ENCODE results near the gene VSTM2L.

The VSTM2L gene

DNA sequence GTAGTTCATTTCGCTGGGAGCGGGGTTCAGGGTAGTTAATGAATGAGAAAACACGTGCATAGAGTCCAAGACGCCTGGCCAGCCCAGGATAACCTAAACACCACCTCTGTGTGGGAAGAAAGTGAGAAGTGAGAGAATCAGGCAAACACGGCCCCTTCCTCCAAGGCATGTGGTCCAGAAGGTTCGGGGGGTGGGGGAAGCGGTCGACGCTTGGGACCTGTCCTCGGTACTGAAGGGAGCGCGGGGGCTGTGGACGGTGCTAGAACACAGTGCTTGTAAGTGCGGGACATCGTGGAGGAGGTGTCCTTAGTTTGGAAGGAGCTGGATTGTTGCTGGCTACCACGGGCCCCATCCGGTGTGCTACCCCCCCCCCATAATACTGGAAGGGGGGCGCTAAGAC, 1.7 kb upstream of the VSTM2L start:
- DNase-seq = no peak

DNA sequence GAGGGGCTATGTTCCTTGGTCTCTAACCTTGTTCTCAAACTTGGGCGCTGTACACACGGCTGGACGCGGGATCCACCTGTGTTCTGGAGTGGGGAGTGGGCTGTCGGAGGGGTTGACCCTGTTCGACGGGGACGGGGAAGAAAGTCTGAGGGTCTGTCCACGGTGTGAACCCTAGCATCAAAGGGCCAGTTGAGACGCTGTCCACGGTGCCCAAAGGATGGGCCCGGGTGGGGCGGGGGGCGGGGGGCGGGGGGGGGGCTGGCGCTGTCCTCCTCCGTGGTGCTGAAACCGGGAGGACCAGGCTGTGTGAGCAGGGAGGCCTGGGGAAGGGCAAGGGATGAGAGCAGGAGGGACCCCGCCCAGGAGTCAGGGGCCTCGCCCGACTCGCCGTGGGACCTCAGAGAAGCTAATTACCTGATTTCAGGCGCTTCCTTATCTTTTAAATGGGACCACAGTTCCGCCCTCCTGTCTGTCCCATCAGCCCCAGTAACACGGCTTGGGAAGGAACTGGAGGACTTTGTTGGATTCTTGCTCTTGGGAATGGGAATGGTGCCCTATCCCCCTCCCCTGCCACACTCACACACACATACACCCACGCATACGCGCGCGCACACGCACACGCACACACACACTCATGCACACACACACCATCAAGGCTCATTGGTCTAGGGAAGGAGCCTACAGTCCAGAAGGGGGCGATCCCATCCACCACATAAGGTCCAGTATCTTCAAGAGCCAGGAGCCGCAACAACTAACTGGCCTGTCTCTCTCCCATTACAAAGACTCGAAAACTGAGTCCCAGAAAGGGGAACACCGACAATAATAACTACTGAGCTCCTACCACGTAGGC, 1.0 kb upstream of the VSTM2L start:
- DNase-seq = no peak

DNA sequence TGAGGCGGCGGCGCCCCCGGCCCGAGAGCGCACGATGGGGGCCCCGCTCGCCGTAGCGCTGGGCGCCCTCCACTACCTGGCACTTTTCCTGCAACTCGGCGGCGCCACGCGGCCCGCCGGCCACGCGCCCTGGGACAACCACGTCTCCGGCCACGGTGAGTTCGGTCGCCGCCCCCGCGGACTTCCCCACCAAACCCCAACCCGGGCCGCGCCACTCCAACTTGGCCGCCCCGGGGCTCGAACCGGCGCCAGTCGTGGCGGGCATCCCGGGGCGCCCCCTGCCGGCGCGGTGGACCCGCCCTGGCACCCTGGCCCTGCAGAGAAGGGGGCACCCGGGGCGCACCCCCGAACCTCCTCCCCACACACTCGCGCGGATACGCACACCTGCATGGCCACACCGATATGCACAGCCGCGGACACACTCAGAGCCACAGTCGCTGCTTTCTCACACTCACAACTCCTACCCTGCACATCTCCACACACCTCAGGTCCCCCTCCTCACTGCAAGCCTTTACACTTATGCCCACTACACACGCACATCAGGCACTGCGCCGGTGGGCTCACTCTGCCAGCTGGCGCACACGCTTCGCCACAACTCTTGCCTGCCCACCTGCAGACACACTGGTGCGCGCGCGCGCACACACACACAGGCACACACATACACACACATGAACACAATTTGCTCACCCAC, 535 bp downstream of the VSTM2L start:
- no peak for DNase-seq

DNA sequence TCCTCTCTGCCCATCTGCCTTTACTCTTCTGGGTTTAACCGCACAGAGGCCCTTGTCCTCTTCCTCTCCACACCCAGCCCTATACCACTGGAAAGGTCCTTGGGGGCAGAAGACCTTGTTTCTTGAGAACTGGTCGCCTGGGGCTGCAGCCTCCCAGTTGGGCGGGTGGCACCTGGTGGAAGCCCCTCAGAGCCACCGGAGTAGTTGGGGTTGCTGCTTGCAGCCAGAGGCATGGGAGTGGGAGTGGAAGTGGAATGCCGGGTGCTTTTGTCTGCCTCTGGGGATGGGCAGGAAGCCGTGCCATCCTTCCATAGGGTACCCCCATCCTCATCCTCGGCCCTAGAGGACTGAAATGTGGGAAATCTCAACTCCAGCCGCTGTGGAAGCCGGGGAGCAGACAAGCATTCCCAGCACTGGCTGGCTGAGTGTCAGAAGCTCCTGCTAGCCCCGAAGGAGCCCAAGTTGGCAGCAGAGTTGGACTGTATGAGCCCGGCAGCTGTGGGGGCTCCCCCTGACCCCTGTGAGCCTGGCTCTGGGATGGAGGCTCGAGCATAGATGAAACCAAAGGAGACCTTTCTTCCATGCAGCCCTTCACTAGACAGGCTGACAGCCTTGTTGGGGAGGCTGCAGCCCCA, 1.2 kb downstream of the VSTM2L start:
- DNase-seq = no peak

DNA sequence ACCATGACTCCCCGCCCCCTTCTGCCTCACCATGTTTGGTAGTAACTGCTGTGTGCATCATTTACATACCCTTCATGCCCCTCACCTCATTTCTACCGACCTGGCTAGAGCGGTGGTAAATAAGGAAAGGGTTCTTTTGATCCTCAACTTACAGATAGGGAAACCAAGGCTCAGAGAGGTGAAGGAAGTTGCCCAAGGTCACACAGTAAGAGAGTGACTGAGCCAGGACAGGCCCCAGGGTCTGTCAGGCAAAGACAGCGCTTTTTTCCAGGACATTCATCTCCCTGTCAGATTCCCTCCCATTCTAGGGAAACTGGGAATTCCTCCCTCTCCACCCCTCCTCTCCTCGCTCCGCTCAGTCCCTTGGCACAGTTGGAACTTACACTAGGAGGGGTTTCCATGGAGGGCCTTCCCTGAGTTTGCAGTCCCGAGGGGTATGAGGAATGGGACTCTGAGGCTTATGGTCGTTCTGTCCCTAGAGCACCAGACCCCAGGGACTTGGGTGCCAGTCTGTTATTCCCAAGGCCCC, 2.0 kb downstream of the VSTM2L start:
- DNase-seq = no peak

DNA sequence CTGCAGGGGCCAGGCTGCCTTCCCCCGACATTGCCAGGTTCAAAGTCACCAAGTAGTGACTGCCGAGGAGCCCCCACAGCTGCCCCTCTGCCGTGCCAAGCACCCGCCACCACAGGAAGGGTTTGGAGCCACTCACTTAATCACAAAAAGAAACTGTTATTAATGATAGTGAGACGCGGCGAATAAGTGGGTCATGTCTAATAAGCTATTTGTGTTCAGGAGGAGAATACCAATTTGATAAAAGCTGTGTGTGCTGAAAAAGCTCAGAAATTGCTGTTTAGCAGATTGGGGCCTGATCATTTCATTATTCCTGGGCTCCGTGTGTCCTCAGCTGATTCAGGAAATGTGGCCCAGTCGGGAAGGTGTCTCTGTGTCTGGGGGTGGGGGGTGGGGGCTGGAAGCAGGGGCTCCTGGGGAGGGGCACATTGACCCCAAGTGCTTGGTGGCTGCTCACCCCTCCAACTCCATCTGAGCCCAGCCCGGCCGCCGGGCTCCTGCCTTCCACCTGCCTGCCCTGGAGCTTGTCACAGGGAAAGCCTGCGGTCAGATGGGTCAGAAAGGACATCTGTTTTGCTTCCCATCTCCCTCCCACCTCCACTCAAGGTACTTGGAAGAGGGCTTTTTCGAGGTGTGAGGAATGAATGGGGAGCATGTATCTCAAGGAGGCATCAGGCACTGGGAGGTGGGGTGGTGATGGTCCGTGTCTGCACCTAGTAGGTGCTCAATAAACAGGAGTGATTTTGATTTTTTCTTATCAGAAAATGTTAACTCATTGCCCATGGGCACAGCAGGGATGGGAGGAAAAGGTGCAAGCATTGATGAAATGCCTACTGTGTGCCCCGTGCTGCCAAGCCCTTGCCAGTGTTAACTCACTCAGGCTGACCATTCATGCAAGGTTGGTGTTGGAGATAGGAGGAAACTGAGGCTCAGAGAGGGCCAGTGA, 3.0 kb downstream of the VSTM2L start:
- no peak for DNase-seq

DNA sequence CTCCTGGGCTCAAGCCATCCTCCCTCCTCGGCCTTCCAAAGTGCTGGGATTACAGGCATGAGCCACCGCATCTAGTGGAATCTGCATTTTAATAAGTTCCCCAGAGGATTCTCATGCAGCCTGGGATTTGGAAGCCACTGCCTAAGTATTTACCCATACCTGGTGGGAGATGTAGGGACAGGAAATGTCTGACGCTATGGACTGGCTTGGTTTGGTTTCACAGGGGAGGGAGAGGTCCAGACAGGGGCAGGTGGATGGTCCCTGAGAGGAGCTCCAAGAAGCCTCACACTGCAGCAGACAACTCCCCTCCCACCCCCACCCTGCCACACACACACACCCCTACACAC, 4.4 kb downstream of the VSTM2L start:
- no peak for DNase-seq

DNA sequence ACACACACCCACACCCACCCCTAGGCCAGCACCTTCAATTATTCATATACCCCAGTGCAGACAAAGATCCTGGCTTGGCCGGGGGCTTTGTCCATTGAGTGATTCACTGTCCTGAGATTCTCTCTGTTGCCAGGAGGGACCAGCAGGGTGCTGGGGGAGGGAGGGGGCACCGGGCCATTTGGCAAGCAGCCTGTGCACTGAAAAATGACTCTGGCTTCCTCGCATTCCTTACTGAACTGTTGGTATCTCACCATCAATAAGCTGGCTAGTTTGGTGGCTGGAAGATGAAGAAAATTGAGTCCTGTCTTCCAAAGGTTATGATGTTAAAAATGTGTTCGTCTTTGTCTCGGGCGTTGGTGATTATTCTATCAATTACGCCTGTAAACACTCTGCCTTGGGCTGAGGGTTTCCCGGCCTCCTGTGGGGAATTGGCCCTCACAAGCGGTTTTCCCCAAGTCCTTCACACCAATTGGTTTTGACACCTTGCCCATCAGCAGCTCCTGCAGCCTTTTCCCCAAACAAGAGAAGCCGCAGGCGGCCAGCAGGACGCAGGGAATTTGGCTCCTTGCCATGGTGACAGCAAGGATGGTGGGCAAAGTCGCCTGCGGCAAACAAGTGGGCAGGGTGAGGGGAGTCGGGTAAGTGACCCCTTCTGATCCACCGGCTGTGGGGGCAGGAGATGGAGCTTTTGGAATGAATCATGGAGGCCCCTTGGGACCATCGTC, 4.9 kb downstream of the VSTM2L start:
- DNase-seq = no peak

DNA sequence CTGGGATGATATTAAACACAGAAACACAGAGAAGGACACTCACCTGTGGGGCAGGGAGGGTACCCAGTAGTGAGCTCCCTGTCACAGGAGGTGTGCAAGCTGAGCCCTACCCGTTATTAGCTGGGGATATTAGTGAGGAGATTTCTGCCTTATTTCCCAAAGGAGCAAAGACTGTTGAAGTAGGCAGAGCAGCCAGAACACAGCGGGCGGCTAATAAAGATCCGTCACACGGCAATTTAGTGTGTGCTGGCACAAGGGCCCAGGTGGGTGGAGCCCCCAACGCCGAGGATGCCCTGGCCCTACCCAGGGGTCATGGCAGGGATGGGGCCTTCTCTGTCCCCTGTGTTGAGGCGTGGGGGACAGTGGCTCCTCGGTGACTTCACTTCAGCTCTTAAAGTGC, 8.3 kb downstream of the VSTM2L start:
- no peak for DNase-seq

DNA sequence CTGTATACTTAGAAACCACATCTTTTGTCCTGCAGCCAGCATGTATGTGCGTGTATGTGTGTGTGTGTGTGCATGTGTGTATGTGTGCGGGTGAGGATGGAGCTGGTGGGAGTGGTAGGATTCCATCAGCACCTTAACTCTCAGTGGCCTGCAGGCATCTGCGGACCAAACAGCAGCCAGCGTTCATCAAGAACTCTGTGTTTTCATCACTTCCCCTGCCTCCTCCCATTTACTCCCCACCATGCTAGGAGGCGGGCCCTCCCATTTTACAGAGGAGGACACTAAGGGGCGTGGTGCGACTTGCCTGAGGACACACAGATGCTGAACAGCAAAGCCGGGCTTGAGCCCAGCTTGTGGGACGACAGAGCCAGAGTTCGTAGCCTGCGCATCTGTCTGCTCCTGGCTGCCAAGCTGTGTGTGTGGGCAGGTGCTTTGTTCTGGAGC, 8.9 kb downstream of the VSTM2L start:
- no peak for DNase-seq

DNA sequence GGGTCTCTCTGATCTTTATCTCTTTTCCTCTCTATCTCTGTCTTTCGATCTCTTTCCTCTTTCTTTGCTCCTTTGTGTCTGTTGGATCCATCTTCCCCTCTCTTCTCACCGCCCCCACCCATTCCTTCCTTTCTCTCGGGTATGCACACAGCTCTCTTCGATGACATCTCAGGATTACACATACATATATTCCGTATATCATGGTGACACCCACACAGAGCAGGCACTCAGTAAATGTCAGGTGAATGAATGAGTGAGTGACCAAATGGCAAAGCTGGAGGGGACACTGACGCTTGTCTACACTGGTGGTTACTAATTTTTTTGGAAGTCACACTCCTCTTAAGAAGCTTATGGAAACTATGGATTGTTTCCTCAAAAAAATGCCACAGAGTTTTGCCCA, 9.9 kb downstream of the VSTM2L start:
- no peak for DNase-seq

DNA sequence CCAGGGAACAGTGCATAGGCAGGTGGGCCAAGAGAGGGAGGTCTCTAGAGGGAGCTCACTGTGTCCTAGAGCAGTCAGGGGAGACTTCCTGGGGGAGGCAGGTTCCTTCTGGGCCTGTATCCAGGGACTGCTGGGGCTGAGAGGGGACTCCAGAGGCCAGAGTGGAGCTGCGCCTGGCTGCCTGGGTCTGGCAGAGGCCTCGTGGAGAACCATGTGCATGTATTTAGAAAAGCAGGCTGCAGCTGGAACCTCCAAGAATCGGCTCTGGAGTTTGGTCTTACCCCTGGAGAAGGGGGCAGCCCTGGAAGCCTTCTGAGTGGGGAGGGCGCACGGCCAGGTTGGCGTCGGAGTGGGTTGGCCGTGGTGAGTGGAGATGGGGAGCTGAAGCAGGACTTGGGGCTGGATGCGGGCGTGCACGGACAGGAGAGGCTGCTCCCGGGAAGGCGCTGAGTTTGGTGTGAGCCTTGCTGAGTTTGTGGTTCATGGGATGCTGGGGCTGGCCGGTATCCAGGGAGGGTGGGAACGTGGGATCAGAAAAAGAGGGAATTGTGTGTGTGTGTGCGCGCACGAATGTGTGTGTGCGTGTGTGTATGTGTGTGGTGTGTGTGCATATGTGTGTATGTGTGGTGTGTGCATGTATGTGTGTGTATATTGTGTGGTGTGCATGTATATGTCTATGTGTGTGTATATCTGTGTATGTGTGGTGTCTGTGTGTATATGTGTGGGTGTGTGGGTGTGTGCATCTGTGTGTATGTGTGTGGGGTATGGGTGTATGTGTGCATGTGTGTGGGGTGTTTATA, 10.8 kb downstream of the VSTM2L start:
- DNase-seq = no peak

DNA sequence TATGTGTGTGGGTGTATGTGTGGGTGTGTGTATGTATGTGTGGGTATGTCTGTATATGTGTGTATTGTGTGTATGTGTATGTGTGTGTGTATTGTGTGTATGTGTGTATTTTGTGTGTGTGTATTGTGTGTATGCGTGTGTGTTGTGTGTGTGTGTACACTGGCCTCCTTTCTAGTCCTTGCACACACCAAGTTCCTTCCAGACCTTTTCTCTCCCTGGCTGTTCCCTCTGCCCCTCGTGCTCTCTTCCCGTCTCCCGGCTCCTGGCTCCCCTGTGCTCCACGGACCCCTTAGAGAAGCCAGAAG, 11.4 kb downstream of the VSTM2L start:
- no peak for DNase-seq

DNA sequence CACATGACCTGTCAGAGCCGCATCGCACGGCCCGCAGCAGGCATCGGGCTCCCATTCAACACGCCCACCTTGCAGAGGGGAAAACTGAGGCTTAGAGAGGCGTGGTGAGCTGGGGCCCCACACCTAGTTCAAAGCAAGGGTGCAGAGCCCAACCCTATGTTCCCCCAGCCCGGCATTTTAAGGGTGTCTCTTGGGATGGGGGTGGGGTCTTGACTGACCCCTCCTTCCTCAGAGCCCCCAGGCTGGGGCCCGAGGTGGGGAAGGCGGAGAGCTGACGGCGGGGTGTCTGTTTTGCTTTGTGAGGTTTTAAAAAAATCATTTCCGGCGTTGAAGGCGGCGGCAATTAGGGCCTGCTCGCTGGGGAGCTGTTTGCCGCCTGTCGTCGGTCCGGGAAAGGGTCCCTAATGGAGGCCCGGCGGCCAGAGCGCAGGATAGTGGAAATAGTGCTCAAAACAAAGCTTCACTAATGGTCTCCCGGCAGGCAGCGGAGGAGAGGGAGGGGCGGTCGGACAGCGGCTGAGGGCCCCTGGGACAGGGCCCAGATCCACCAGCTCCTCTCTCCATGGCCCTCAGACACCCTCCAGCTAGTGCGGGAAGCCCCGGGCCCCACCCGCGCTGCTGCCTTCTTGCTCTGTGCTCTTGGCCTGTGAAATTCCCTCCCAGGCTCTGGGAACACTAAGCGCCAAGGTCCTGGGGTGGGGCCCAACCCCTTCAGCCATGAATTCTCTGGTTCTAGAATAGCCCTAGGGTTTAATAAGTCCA, 11.9 kb downstream of the VSTM2L start:
- no peak for DNase-seq

DNA sequence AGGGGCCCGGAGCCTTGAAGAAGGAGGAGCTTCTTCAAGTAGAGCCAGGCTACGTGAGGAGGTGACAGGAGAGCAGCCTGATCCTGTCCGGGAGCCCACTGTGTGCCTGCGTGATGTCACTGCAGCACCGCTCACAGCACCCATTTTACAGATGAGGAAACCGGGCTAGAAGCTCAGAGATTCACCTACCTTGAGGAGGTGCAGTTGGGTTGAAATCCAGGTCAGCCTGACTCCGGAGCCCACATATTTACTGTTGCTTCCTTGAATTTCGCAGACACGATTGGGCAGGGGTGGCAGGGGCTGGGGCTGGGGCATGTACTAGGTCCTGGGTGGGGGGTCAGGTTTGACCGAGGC, 12.5 kb downstream of the VSTM2L start:
- DNase-seq = no peak

DNA sequence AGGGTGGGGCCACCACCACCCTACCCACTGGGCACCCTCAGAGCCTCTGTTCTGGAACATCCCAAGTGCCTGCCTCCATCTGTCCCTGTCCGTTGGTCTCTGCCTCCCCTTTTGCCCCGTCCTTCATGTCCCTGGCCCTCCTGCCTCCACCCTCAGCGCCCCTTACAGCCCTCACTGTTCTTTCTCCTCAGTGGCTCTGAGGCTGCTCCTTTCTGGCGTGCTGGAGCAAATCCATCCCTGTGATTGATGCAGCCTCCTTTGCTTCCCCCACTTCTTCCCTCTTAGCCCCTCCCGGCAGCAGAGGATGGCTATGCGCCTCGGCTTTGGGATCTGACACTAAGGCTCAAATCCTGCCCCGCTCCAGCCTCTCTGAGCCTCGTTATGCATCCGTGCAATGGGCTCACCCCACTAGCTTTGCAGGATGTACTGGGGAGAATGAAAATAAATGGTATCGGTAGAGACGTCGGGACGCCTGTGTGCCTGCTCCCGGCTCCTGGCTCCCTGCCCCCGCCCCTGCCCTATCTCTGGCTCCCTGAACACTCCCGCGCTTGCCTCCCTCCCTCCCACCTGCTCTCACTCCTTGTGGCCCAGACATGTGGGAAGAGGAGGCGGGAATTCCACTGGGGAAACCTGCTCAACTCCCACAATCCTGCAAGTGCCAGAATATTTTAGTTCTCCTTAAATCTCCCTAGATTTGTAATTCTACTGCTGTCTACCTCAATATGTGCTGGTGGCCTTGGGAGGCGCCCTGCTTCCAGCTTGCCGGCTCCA, 13.1 kb downstream of the VSTM2L start:
- DNase-seq = no peak

DNA sequence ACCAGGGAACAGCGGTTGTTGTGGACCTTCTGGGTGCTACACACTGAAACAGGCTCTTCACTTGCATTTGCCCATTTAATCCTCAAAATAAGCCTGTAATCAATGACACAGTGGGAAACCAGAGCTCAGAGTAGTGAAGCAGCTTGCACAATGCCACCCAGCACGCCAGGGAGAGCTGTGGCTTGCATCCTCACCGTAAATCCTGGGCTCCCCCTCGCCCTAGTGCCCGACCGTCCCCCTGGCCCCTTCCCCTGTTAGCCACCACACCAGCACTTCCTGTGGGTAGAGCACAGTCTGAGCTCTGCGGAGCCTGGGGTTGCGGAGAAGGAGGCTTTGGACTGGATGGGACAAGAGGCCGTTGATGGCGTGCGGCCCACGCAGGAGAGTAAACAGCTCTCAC, 14.5 kb downstream of the VSTM2L start:
- no peak for DNase-seq

DNA sequence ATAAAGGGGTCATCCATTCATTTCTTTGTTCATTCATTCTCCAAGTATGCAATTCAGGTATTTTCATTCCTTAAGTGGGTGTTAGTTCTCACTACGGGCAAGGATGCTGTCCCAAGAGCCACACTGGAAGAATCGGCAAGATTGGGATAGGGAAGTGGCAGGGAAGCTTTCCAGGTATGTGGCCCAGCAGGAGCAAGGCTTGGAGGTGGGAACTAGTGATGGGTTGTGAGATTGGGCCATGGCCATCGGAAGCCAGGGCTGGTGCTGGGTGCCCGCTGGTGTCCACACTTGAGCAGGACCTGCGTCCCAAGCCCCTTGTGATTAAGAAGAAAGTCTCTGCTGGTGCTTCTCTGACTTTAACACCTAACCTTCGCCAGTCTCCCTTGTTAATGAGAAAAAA, 15.1 kb downstream of the VSTM2L start:
- no peak for DNase-seq

DNA sequence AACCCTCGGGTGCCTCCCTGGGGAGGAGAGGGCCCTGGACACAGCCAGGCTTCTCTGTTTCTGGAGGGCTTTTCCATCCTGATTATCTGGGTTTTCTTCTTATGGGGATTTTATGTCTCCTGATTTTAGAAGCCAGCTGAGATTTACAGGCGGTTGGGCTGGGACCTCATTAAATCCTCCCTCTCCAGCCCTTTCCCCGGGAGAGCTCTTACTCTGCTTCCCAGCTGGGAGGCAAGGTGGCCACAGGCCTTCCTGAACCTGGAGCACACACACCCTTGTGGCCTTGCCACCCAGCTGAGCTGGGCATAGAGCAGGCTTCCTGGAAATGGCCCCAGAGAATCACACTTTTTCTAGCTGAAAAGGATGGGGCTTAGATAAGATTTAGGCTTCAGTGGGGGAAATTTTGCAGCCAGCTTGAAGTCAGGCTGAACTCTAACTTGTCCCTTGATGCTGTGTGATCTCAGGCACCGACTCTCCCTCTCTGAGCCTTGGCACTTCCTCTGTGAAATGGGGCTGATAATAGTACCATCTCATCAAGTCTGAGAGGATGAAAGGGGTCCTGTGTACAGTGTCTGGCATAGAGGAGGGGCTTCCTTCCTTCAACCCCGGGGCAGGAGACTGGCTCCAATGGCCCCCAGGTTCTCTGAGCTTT, 16.6 kb downstream of the VSTM2L start:
- no peak for DNase-seq

Measured in central memory CD4-positive, alpha-beta T cell (primary cell).